Activated CD4-positive, alpha-beta memory T cell treated with anti-CD3 and anti-CD28 coated beads for 36 hours (primary cell): ENCODE measurements around the gene AAMDC. TPM values are rescaled to one million over a fixed set of nuclear protein-coding genes. Genes with fewer than 3 reads are reported as not detected.
"Not testable (repeated sequence)": the region's sequence is repeated elsewhere in the genome, so short reads cannot be mapped to it uniquely, and the experiment has no call there.

ENCODE experiments used
- CTCF ChIA-PET: fragments of 350-600 bp; sonication (Branson Sonifier 250); formaldehyde crosslinking; loops from one replicate; lab custom pipeline; 2021; ENCODE audit warnings: antibody characterized with exemption, inconsistent platforms; lab: Charles Lee
- POLR2A ChIA-PET: fragments of 350-600 bp; sonication (Branson Sonifier 250); formaldehyde crosslinking; loops from one replicate; lab custom pipeline; 2021; ENCODE audit warnings: antibody characterized with exemption; lab: Charles Lee
- DNase-seq: peaks from one replicate; pipeline ENCODE4 v3.0.0-alpha.2; 2020
- H3K27ac Mint-ChIP-seq: one replicate; pipeline ENCODE4 v1.8.0; 2021; ENCODE audit warnings: mixed read lengths
- H3K27me3 Mint-ChIP-seq: one replicate; pipeline ENCODE4 v1.8.0; 2021; ENCODE audit warnings: mixed read lengths
- H3K36me3 Mint-ChIP-seq: one replicate; pipeline ENCODE4 v1.8.0; 2021; ENCODE audit warnings: mixed read lengths
- H3K4me1 Mint-ChIP-seq: one replicate; pipeline ENCODE4 v1.8.0; 2021; ENCODE audit warnings: low read depth, mixed read lengths
- H3K4me3 Mint-ChIP-seq: one replicate; pipeline ENCODE4 v1.8.0; 2021; ENCODE audit warnings: mild to moderate bottlenecking, mixed read lengths
- H3K9me3 Mint-ChIP-seq: one replicate; pipeline ENCODE4 v1.8.0; 2021; ENCODE audit warnings: mixed read lengths
- intact Hi-C: fragments of 100-400 bp; cut with micrococcal nuclease; formaldehyde crosslinking; loops from one replicate; pipeline ENCODE4 v1.15.1; 2023
- total RNA-seq, 2 experiments: library from RNA; stranded (reverse); gene quantifications; one replicate each; pipeline ENCODE4 v1.2.3, GENCODE V29; 2021

The AAMDC gene
- total RNA-seq, 2 experiments from 2014 or later = 9.5 to 10.0 TPM

- ChIA-PET CTCF (interaction anchor here (0.6 kb wide), 1 partner anchor 17 kb away, joined by 4 read pairs; no protein-coding TSS in a partner anchor), POLR2A (no interaction called here)
- H3K36me3 Mint-ChIP-seq = peaks cover 10% of the 10 kb centered on the region
- intact Hi-C loops = no loop called here
- H3K27me3 Mint-ChIP-seq = no peaks in the 10 kb centered on the region
- no peaks in the 10 kb centered on the region for H3K9me3 Mint-ChIP-seq
- no peaks in the 10 kb centered on the region for H3K4me1 Mint-ChIP-seq
- no peak for DNase-seq
- H3K27ac Mint-ChIP-seq = no peak overlapping the region
- no peak overlapping the region for H3K4me3 Mint-ChIP-seq
Observed at GRCh38 chr11:77868744-77869143, 47.8 kb downstream of the AAMDC start.

GRCh38 chr11:77871855-77872254 lies 50.9 kb downstream of the AAMDC start:
- ChIA-PET POLR2A (no interaction called here), CTCF (interaction anchor here (0.5 to 0.6 kb wide), 2 partner anchors 24 to 1177 kb away, joined by 3 read pairs; no protein-coding TSS in a partner anchor)
- Mint-ChIP-seq H3K4me3 (no peak overlapping the region), H3K4me1 (no peaks in the 10 kb centered on the region), H3K27me3 (no peaks in the 10 kb centered on the region), H3K27ac (no peak overlapping the region), H3K36me3 (peaks cover 17% of the 10 kb centered on the region), H3K9me3 (no peaks in the 10 kb centered on the region)
- intact Hi-C loops = loop anchor here (10.0 kb wide), 1 partner anchor 1393 kb away; no protein-coding TSS in a partner anchor
- no peak for DNase-seq

- Mint-ChIP-seq H3K4me3 (no peak overlapping the region), H3K27me3 (no peaks in the 10 kb centered on the region), H3K4me1 (no peaks in the 10 kb centered on the region), H3K36me3 (peaks cover 17% of the 10 kb centered on the region), H3K27ac (no peak overlapping the region), H3K9me3 (no peaks in the 10 kb centered on the region)
- ChIA-PET POLR2A (no interaction called here), CTCF (no interaction called here)
- intact Hi-C loops = loop anchor here (10.0 kb wide), 1 partner anchor 1391 kb away; no protein-coding TSS in a partner anchor
- DNase-seq = no peak
Observed at GRCh38 chr11:77873345-77873744, 52.4 kb downstream of the AAMDC start.

- Mint-ChIP-seq H3K9me3 (no peaks in the 10 kb centered on the region), H3K27me3 (no peaks in the 10 kb centered on the region), H3K4me1 (no peaks in the 10 kb centered on the region), H3K27ac (no peak overlapping the region), H3K36me3 (peaks cover 20% of the 10 kb centered on the region), H3K4me3 (no peak overlapping the region)
- intact Hi-C loops = loop anchor here (10.0 kb wide), 1 partner anchor 1391 kb away; no protein-coding TSS in a partner anchor
- ChIA-PET POLR2A (interaction anchor here (0.7 kb wide), 1 partner anchor 33 kb away, joined by 3 read pairs; no protein-coding TSS in a partner anchor), CTCF (no interaction called here)
- DNase-seq = no peak
Observed at GRCh38 chr11:77874206-77874605, 53.3 kb downstream of the AAMDC start.

GRCh38 chr11:77876045-77876444 lies 55.1 kb downstream of the AAMDC start:
- ChIA-PET CTCF (no interaction called here), POLR2A (no interaction called here)
- intact Hi-C loops = loop anchor here (10.0 kb wide), 1 partner anchor 1389 kb away; no protein-coding TSS in a partner anchor
- Mint-ChIP-seq H3K4me3 (no peak overlapping the region), H3K4me1 (no peaks in the 10 kb centered on the region), H3K27me3 (no peaks in the 10 kb centered on the region), H3K9me3 (no peaks in the 10 kb centered on the region), H3K27ac (no peak overlapping the region), H3K36me3 (peaks cover 13% of the 10 kb centered on the region)
- no peak for DNase-seq

- not testable (repeated sequence) for H3K9me3 Mint-ChIP-seq, H3K27me3 Mint-ChIP-seq, H3K4me1 Mint-ChIP-seq, DNase-seq, H3K27ac Mint-ChIP-seq, H3K4me3 Mint-ChIP-seq
- POLR2A ChIA-PET = interaction anchor here (0.7 kb wide), 1 partner anchor 121 kb away, joined by 9 read pairs; no protein-coding TSS in a partner anchor
- peaks cover 14% of the 10 kb centered on the region for H3K36me3 Mint-ChIP-seq
- intact Hi-C loops = loop anchor here (10.0 kb wide), 1 partner anchor 1387 kb away; no protein-coding TSS in a partner anchor
- CTCF ChIA-PET = interaction anchor here (0.8 kb wide), 1 partner anchor 24 kb away, joined by 3 read pairs; no protein-coding TSS in a partner anchor
Observed at GRCh38 chr11:77878247-77878646, 57.3 kb downstream of the AAMDC start.

- H3K36me3 Mint-ChIP-seq = peaks cover 17% of the 10 kb centered on the region
Observed at GRCh38 chr11:77879218-77879617, 58.3 kb downstream of the AAMDC start.

GRCh38 chr11:77882396-77882795 lies 61.5 kb downstream of the AAMDC start:
- intact Hi-C loops = no loop called here
- Mint-ChIP-seq H3K9me3 (no peaks in the 10 kb centered on the region), H3K4me3 (no peak overlapping the region), H3K27ac (no peak overlapping the region), H3K27me3 (no peaks in the 10 kb centered on the region), H3K4me1 (no peaks in the 10 kb centered on the region), H3K36me3 (peaks cover 18% of the 10 kb centered on the region)
- no peak for DNase-seq
- CTCF ChIA-PET = no interaction called here
- POLR2A ChIA-PET = no interaction called here

More at GRCh38 chr11:77879218-77879617, 58.3 kb downstream of the AAMDC start:
- Mint-ChIP-seq H3K4me3 (no peak overlapping the region), H3K9me3 (no peaks in the 10 kb centered on the region), H3K27ac (no peak overlapping the region), H3K27me3 (no peaks in the 10 kb centered on the region), H3K4me1 (no peaks in the 10 kb centered on the region)
- no peak for DNase-seq
- POLR2A ChIA-PET = interaction anchor here (0.6 kb wide), 1 partner anchor 126 kb away, joined by 3 read pairs; no protein-coding TSS in a partner anchor
- intact Hi-C loops = loop anchor here (10.0 kb wide), 1 partner anchor 1386 kb away; no protein-coding TSS in a partner anchor
- CTCF ChIA-PET = interaction anchor here (0.8 kb wide), 1 partner anchor 25 kb away, joined by 3 read pairs; no protein-coding TSS in a partner anchor

GRCh38 chr11:77883775-77884174 lies 62.8 kb downstream of the AAMDC start:
- DNase-seq = no peak
- intact Hi-C loops = no loop called here
- Mint-ChIP-seq H3K4me3 (no peak overlapping the region), H3K4me1 (no peaks in the 10 kb centered on the region), H3K27ac (no peak overlapping the region), H3K9me3 (no peaks in the 10 kb centered on the region), H3K36me3 (peaks cover 20% of the 10 kb centered on the region), H3K27me3 (no peaks in the 10 kb centered on the region)
- ChIA-PET POLR2A (no interaction called here), CTCF (no interaction called here)

- H3K27me3 Mint-ChIP-seq = no peaks in the 10 kb centered on the region
- intact Hi-C loops = no loop called here
- H3K9me3 Mint-ChIP-seq = no peaks in the 10 kb centered on the region
- H3K36me3 Mint-ChIP-seq = peaks cover 23% of the 10 kb centered on the region
- no peaks in the 10 kb centered on the region for H3K4me1 Mint-ChIP-seq
- ChIA-PET POLR2A (no interaction called here), CTCF (no interaction called here)
- no peak overlapping the region for H3K4me3 Mint-ChIP-seq
- H3K27ac Mint-ChIP-seq = no peak overlapping the region
- no peak for DNase-seq
Observed at GRCh38 chr11:77884186-77884828, 63.4 kb downstream of the AAMDC start.

- H3K4me1 Mint-ChIP-seq = no peaks in the 10 kb centered on the region
- peaks cover 27% of the 10 kb centered on the region for H3K36me3 Mint-ChIP-seq
- ChIA-PET POLR2A (no interaction called here), CTCF (no interaction called here)
- no peaks in the 10 kb centered on the region for H3K27me3 Mint-ChIP-seq
- H3K4me3 Mint-ChIP-seq = no peak overlapping the region
- no peak for DNase-seq
- no peak overlapping the region for H3K27ac Mint-ChIP-seq
- no peaks in the 10 kb centered on the region for H3K9me3 Mint-ChIP-seq
- intact Hi-C loops = no loop called here
Observed at GRCh38 chr11:77884829-77885190, 63.9 kb downstream of the AAMDC start.

- no peak for DNase-seq
- Mint-ChIP-seq H3K27me3 (no peaks in the 10 kb centered on the region), H3K4me1 (no peaks in the 10 kb centered on the region), H3K27ac (no peak overlapping the region), H3K4me3 (no peak overlapping the region), H3K9me3 (no peaks in the 10 kb centered on the region), H3K36me3 (peaks cover 41% of the 10 kb centered on the region)
- intact Hi-C loops = no loop called here
- CTCF ChIA-PET = interaction anchor here (0.6 to 0.8 kb wide), 2 partner anchors 18 to 160 kb away, joined by 4 read pairs; no protein-coding TSS in a partner anchor
- POLR2A ChIA-PET = no interaction called here
Observed at GRCh38 chr11:77886401-77886800, 65.5 kb downstream of the AAMDC start.
